ENCODE measurements around the gene IL17RE. TPM values are rescaled to one million over a fixed set of nuclear protein-coding genes. Genes with fewer than 3 reads are reported as not detected.
A peak's percentile ranks its signal among the peaks of the same experiment; 100 is the strongest.

The IL17RE gene
- total and polyA plus RNA-seq, 2 of the 13 experiments (the other 11 are each of a cell fraction or from before 2014, with no cell fraction given): 14.5 to 24.1 TPM

GRCh38 chr3:9915254-9916141, 12.8 kb downstream of the IL17RE start (continued):
- TF ChIP-seq ZNF414 (CRISPR knock-in tag; IDR thresholded peaks at IDR 0.05): no peak
- 0 out of 2 replicates have a peak, but pooled peaks have one; percentile 76 for TF ChIP-seq KLF6 (CRISPR knock-in tag; IDR thresholded peaks at IDR 0.05)
- peak; percentile 26; the same call in 1 of the 2 replicates for TF ChIP-seq ZFP90 (CRISPR knock-in tag; IDR thresholded peaks at IDR 0.05; ENCODE audit: borderline replicate concordance)
- peak; percentile 69 for TF ChIP-seq ZNF205 (CRISPR knock-in tag; IDR thresholded peaks at IDR 0.05)
- TF ChIP-seq ZNF253 (CRISPR knock-in tag; IDR thresholded peaks at IDR 0.05; ENCODE audit: borderline replicate concordance): 0 out of 2 replicates have a peak, but pooled peaks have one; percentile 30
- peak; percentile 77; the same call in 1 of the 2 replicates for TF ChIP-seq ZNF232 (CRISPR knock-in tag; IDR thresholded peaks at IDR 0.05; ENCODE audit: borderline replicate concordance)
- TF ChIP-seq MAX (IDR thresholded peaks at IDR 0.05): peak; percentile 98
- 0 out of 2 replicates have a peak, but pooled peaks have one; percentile 22 for TF ChIP-seq PHF21A (CRISPR knock-in tag; IDR thresholded peaks at IDR 0.05)
- peak; percentile 67; the same call in 1 of the 2 replicates for TF ChIP-seq ZSCAN12 (CRISPR knock-in tag; IDR thresholded peaks at IDR 0.05)
- peak; percentile 77 for TF ChIP-seq ZIK1 (CRISPR knock-in tag; IDR thresholded peaks at IDR 0.05; ENCODE audit: borderline replicate concordance, low read depth)
- TF ChIP-seq ZNF530 (CRISPR knock-in tag; IDR thresholded peaks at IDR 0.05; ENCODE audit: low read depth): no peak
- TF ChIP-seq, protein P1, sequence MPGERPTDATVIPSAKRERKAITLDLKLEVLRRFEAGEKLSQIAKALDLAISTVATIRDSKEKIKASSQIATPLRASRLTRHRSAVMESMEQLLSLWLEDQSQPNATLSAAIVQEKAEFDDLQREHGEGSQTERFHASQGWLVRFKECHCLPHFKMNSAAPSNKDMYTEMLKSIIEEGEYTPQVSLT (CRISPR knock-in tag; IDR thresholded peaks at IDR 0.05; ENCODE audit: borderline replicate concordance, low read depth): no peak; the same call in 1 of the 2 replicates
- TF ChIP-seq MEIS2 (CRISPR knock-in tag; IDR thresholded peaks at IDR 0.05): peak; percentile 94
- TF ChIP-seq, protein P2, sequence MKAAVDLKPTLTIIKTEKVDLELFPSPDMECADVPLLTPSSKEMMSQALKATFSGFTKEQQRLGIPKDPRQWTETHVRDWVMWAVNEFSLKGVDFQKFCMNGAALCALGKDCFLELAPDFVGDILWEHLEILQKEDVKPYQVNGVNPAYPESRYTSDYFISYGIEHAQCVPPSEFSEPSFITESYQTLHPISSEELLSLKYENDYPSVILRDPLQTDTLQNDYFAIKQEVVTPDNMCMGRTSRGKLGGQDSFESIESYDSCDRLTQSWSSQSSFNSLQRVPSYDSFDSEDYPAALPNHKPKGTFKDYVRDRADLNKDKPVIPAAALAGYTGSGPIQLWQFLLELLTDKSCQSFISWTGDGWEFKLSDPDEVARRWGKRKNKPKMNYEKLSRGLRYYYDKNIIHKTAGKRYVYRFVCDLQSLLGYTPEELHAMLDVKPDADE (CRISPR knock-in tag; IDR thresholded peaks at IDR 0.05): peak; percentile 79; the same call in 1 of the 2 replicates
- TF ChIP-seq ZSCAN31 (CRISPR knock-in tag; IDR thresholded peaks at IDR 0.05; ENCODE audit: low read depth): peak; percentile 15; the same call in 1 of the 2 replicates
- TF ChIP-seq, protein P3, sequence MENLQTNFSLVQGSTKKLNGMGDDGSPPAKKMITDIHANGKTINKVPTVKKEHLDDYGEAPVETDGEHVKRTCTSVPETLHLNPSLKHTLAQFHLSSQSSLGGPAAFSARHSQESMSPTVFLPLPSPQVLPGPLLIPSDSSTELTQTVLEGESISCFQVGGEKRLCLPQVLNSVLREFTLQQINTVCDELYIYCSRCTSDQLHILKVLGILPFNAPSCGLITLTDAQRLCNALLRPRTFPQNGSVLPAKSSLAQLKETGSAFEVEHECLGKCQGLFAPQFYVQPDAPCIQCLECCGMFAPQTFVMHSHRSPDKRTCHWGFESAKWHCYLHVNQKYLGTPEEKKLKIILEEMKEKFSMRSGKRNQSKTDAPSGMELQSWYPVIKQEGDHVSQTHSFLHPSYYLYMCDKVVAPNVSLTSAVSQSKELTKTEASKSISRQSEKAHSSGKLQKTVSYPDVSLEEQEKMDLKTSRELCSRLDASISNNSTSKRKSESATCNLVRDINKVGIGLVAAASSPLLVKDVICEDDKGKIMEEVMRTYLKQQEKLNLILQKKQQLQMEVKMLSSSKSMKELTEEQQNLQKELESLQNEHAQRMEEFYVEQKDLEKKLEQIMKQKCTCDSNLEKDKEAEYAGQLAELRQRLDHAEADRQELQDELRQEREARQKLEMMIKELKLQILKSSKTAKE (CRISPR knock-in tag; IDR thresholded peaks at IDR 0.05; ENCODE audit: borderline replicate concordance): 0 out of 2 replicates have a peak, but pooled peaks have one; percentile 52
- peak; percentile 94 for TF ChIP-seq ZNF616 (CRISPR knock-in tag; IDR thresholded peaks at IDR 0.05; ENCODE audit: low read depth)
- no peak for TF ChIP-seq ARID3A (IDR thresholded peaks at IDR 0.05; ENCODE audit: low read depth, low read length)
- 0 out of 2 replicates have a peak, but pooled peaks have one; percentile 5 for TF ChIP-seq FOSL2 (CRISPR knock-in tag; IDR thresholded peaks at IDR 0.05)
- TF ChIP-seq KDM2A (CRISPR knock-in tag; IDR thresholded peaks at IDR 0.05; ENCODE audit: borderline replicate concordance, low read depth): peak; percentile 53
- peak; percentile 35; the same call in 1 of the 2 replicates for TF ChIP-seq CCDC6 (CRISPR knock-in tag; IDR thresholded peaks at IDR 0.05)
- no peak for TF ChIP-seq ZNF619 (CRISPR knock-in tag; IDR thresholded peaks at IDR 0.05)

All from HepG2 (cell line).